Ishikawa (cell line): Measurements from ENCODE around the gene C5orf63.

Source experiments
- CEBPB ChIP-seq: IDR thresholded peaks from 2 replicates; pipeline ENCODE4 v1.6.1; 2012
- EP300 ChIP-seq: IDR thresholded peaks from 2 replicates; pipeline ENCODE4 v1.6.1; 2012; ENCODE audit warnings: borderline replicate concordance
- FOXM1 ChIP-seq: IDR thresholded peaks from 2 replicates; pipeline ENCODE4 v1.6.1; 2012; ENCODE audit warnings: low read depth, borderline replicate concordance
- RAD21 ChIP-seq: IDR thresholded peaks from 2 replicates; pipeline ENCODE4 v1.6.1; 2012; ENCODE audit warnings: low read depth
- TAF1 ChIP-seq: IDR thresholded peaks from 2 replicates; pipeline ENCODE4 v1.6.1; 2012; ENCODE audit warnings: low read depth, mild to moderate bottlenecking
- TEAD4 ChIP-seq: IDR thresholded peaks from 2 replicates; pipeline ENCODE4 v1.6.1; 2012
- ZBTB7A ChIP-seq: IDR thresholded peaks from 2 replicates; pipeline ENCODE4 v1.6.1; 2012; ENCODE audit warnings: low read depth
- TF ChIP-seq, protein P1 (sequence below): IDR thresholded peaks from 2 replicates; pipeline ENCODE4 v1.6.1; 2012

DNA sequence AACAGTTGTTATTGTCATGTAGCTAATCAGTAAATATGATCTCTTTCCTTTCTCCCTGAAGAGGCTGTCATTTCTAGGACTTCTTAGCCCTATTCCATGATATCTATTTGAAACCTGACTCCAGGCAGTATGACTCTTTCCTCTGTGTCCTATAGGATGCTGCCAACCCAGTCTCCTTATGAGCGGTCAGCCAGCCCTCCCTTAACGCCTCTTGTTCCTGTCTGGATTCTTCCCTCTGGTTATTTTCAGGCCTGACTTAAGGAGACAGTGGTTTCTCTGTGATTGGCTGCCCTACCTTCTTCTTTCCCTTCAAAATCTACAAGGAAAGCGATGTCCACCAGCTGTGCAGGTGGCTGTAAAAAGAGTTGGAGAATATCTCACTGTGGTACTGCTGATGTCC is 19.4 kb upstream of the C5orf63 start:
- TF ChIP-seq ZBTB7A (no peak), CEBPB (no peak), TAF1 (no peak), FOXM1 (no peak), RAD21 (no peak), TEAD4 (no peak), EP300 (no peak)
- TF ChIP-seq, protein P1, sequence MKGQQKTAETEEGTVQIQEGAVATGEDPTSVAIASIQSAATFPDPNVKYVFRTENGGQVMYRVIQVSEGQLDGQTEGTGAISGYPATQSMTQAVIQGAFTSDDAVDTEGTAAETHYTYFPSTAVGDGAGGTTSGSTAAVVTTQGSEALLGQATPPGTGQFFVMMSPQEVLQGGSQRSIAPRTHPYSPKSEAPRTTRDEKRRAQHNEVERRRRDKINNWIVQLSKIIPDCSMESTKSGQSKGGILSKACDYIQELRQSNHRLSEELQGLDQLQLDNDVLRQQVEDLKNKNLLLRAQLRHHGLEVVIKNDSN = no peak
